K562 (cell line): ENCODE measurements around the gene THAP4. TPM values are rescaled to one million over a fixed set of nuclear protein-coding genes. Genes with fewer than 3 reads are reported as not detected.

ENCODE experiments used
- ATAC-seq: fragments of 200-7000 bp; cut with Tn5 transposase; 3 replicates; pipeline ENCODE4 v1.9.1; 2020; ENCODE audit warnings: moderate library complexity
- BruUV-seq: library from RNA; stranded (reverse); fragments of 400-500 nt; replicated peaks from 2 replicates; lab custom pipeline; 2021; lab: Mats Ljungman, UMichigan
- CTCF ChIA-PET: fragments of 300-600 bp; formaldehyde crosslinking; extraction: SDS; loops from one replicate; lab custom pipeline; 2021; ENCODE audit warnings: low intra/inter-chr PET ratio; lab: Yijun Ruan, JAX
- POLR2A ChIA-PET: fragments of 300-600, 350-650 bp; sonication (Branson Sonifier 250); formaldehyde crosslinking; extraction: SDS; loops from one replicate; lab custom pipeline; 2021; ENCODE audit warnings: antibody characterized with exemption, inconsistent platforms; lab: Yijun Ruan, JAX
- DNase-seq, 4 experiments: peaks; one replicate each; pipeline versions ENCODE4 v3.0.0 to v3.0.0-alpha.2; 2011 to 2018; ENCODE audit warnings: low spot score in 3 of 4, mixed read lengths in 3 of 4; ENCODE audit errors: extremely low read depth in 1 of 4
- FAIRE-seq: peaks from 2 replicates; lab custom pipeline; 2011; peaks lifted over from hg19 to GRCh38; lab: Jason Lieb, UNC
- H2AFZ ChIP-seq: 2 replicates; pipeline ENCODE4 v1.6.0; 2011; ENCODE audit warnings: low read depth, low read length, control low read depth, inconsistent platforms
- H3K27ac ChIP-seq: fragments of 200-600 bp; 3 replicates; pipeline ENCODE4 v1.8.0; 2011; ENCODE audit warnings: low read depth, mild to moderate bottlenecking, control low read depth, inconsistent platforms, low read length, moderate library complexity, mixed read lengths; ENCODE audit errors: extremely low read depth
- H3K27me3 ChIP-seq, 2 experiments: fragments of 300-600 bp in 1 of 2; 2 replicates in 1 of 2; 3 replicates in 1 of 2; pipeline versions ENCODE4 v1.6.0 to v1.8.0; 2011; ENCODE audit warnings: inconsistent platforms in 2 of 2, low read length in 2 of 2, mild to moderate bottlenecking in 1 of 2, mixed read lengths in 1 of 2, moderate library complexity in 1 of 2; ENCODE audit not compliant: control insufficient read depth in 2 of 2, insufficient read depth in 2 of 2
- H3K36me3 ChIP-seq: fragments of 300-600 bp; 3 replicates; pipeline ENCODE4 v1.8.0; 2011; ENCODE audit warnings: mild to moderate bottlenecking, low read length, inconsistent platforms; ENCODE audit not compliant: control insufficient read depth, insufficient read depth
- H3K4me1 ChIP-seq, 2 experiments: fragments of 200-600 bp in 1 of 2; replicated peaks in 1 of 2; 2 replicates in 1 of 2; 3 replicates in 1 of 2; pipeline versions ENCODE4 v1.5.1 to v1.8.0; 2011; ENCODE audit warnings: inconsistent platforms in 2 of 2, low read length in 2 of 2, mild to moderate bottlenecking in 1 of 2, mixed read lengths in 1 of 2, moderate library complexity in 1 of 2; ENCODE audit not compliant: control insufficient read depth in 2 of 2, insufficient read depth in 2 of 2
- H3K4me2 ChIP-seq: 2 replicates; pipeline ENCODE4 v1.6.1; 2011; ENCODE audit warnings: low read length, control low read depth, inconsistent platforms, mixed read lengths; ENCODE audit not compliant: insufficient read depth
- H3K4me3 ChIP-seq: fragments of 200-600 bp; sonication (generic), shearing (Covaris generic); 2 replicates; pipeline ENCODE4 v1.5.1; 2016; ENCODE audit warnings: control low read depth, inconsistent platforms
- H3K79me2 ChIP-seq: fragments of 200-600 bp; 3 replicates; pipeline ENCODE4 v1.8.0; 2011; ENCODE audit warnings: low read length, inconsistent platforms; ENCODE audit not compliant: control insufficient read depth, insufficient read depth
- H3K9ac ChIP-seq, 2 experiments: 2 replicates each; pipeline versions ENCODE4 v1.6.0 to v1.6.1; 2011; ENCODE audit warnings: low read depth in 2 of 2, low read length in 2 of 2, control low read depth in 1 of 2, inconsistent platforms in 1 of 2, mild to moderate bottlenecking in 1 of 2, mixed read lengths in 1 of 2; ENCODE audit not compliant: insufficient read depth in 1 of 2
- H3K9me1 ChIP-seq: one replicate; pipeline ENCODE4 v1.6.0; 2011; ENCODE audit warnings: inconsistent platforms, mild to moderate bottlenecking, low read length, moderate library complexity; ENCODE audit not compliant: control insufficient read depth, insufficient read depth
- H3K9me3 ChIP-seq: replicated peaks from 2 replicates; pipeline ENCODE4 v1.5.1; 2011; ENCODE audit warnings: low read depth, low read length, inconsistent platforms; ENCODE audit not compliant: control insufficient read depth, insufficient read depth
- H4K20me1 ChIP-seq: replicated peaks from 2 replicates; pipeline ENCODE4 v1.6.1; 2011; ENCODE audit warnings: low read length, inconsistent platforms, mixed read lengths; ENCODE audit not compliant: control insufficient read depth, insufficient read depth
- CREB1 ChIP-seq, 2 experiments: sonication (generic) in 1 of 2; formaldehyde crosslinking in 1 of 2; IDR thresholded peaks; 2 replicates each; pipeline versions ENCODE4 v1.6.1 to v1.8.0; 2012 to 2022; ENCODE audit warnings: inconsistent platforms in 1 of 2, mild to moderate bottlenecking in 1 of 2, missing genetic modification reagents in 1 of 2, moderate library complexity in 1 of 2
- EHMT2 ChIP-seq: fragments of 450-650 bp; IDR thresholded peaks from 2 replicates; pipeline ENCODE4 v1.6.1; 2018; ENCODE audit warnings: antibody characterized with exemption
- ELF2 ChIP-seq: fragments of 250-450 bp; sonication (Bioruptor Pico); IDR thresholded peaks from 2 replicates; pipeline ENCODE4 v1.5.0; 2021; ENCODE audit warnings: mild to moderate bottlenecking
- ZKSCAN3 ChIP-seq: fragments of 250-450 bp; sonication (Bioruptor Pico); IDR thresholded peaks from 2 replicates; pipeline ENCODE4 v1.4.0; 2020
- ZNF121 ChIP-seq: sonication (generic); formaldehyde crosslinking; conservative IDR thresholded peaks from 2 replicates; pipeline ENCODE4 v1.8.0; 2022; ENCODE audit warnings: missing genetic modification reagents
- ZNF41 ChIP-seq: fragments of 250-450 bp; sonication (Bioruptor Pico); conservative IDR thresholded peaks from 2 replicates; pipeline ENCODE4 v1.4.0; 2020; ENCODE audit warnings: mild to moderate bottlenecking
- ZNF586 ChIP-seq: fragments of 450-650 bp; formaldehyde crosslinking; conservative IDR thresholded peaks from 2 replicates; pipeline ENCODE4 v1.4.0; 2020; ENCODE audit warnings: mild to moderate bottlenecking, moderate library complexity
- ZNF696 ChIP-seq: fragments of 250-450 bp; sonication (Bioruptor Pico); conservative IDR thresholded peaks from 2 replicates; pipeline ENCODE4 v1.4.0; 2020; ENCODE audit warnings: mild to moderate bottlenecking, moderate library complexity
- ZNF830 ChIP-seq: fragments of 250-450 bp; sonication (Bioruptor Pico); IDR thresholded peaks from 2 replicates; pipeline ENCODE4 v1.5.0; 2021; ENCODE audit warnings: mild to moderate bottlenecking
- WGBS: fragments of 100-300 bp; shearing (Covaris generic); methylation state at CpG from one replicate; pipeline ENCODE4 v1.1.6; 2016; ENCODE audit warnings: low coverage, mixed read lengths; ENCODE audit not compliant: insufficient coverage; ENCODE audit errors: missing lambda C conversion rate; 5-methylcytosine and 5-hydroxymethylcytosine counted together
- in situ Hi-C: fragments of 300-500 bp; cut with MboI; formaldehyde crosslinking; loops from 4 replicates; pipeline ENCODE4 v1.15.0; 2018; ENCODE audit warnings: inconsistent platforms, mixed read lengths
- intact Hi-C: fragments of 100-400 bp; cut with micrococcal nuclease; formaldehyde crosslinking; loops from 2 replicates; pipeline ENCODE4 v1.14.2; 2022
- polyA plus RNA-seq, 8 experiments: library from polyadenylated mRNA; depleted of rRNA in 4 of 8; stranded (reverse) in 5 of 8; unstranded in 3 of 8; fragments of >200 nt; fragmentation: Nextera tagmentation in 2 of 8; fragmentation: Illumina TruSeq in 1 of 8; extraction: Ambion mirVana in 2 of 8; extraction: Trizol in 1 of 8; gene quantifications; 2 replicates each; pipeline versions ENCODE4 v1.2.1 to v1.2.3, GENCODE V29; 2011 to 2014; ENCODE audit warnings: inconsistent platforms in 1 of 8, missing spikeins in 1 of 8
- total RNA-seq, 7 experiments: library from RNA; depleted of rRNA in 6 of 7; stranded (reverse); fragments of >200 nt in 6 of 7; fragmentation: Illumina TruSeq in 2 of 7; extraction: Trizol in 2 of 7; gene quantifications; 2 replicates each; pipeline versions ENCODE4 v1.2.1 to v1.2.3, GENCODE V29; 2011 to 2021; ENCODE audit warnings: low replicate concordance in 1 of 7
- TF ChIP-seq, protein P1 (sequence below): fragments of 450-650 bp; IDR thresholded peaks from 2 replicates; pipeline ENCODE4 v1.6.1; 2016; ENCODE audit warnings: missing biosample characterization, missing genetic modification characterization

The THAP4 gene
- total and polyA plus RNA-seq, 9 of the 15 experiments (the other 6 are each of a cell fraction or from before 2014, with no cell fraction given): 8.6 to 60.9 (median 43.9) TPM

DNA sequence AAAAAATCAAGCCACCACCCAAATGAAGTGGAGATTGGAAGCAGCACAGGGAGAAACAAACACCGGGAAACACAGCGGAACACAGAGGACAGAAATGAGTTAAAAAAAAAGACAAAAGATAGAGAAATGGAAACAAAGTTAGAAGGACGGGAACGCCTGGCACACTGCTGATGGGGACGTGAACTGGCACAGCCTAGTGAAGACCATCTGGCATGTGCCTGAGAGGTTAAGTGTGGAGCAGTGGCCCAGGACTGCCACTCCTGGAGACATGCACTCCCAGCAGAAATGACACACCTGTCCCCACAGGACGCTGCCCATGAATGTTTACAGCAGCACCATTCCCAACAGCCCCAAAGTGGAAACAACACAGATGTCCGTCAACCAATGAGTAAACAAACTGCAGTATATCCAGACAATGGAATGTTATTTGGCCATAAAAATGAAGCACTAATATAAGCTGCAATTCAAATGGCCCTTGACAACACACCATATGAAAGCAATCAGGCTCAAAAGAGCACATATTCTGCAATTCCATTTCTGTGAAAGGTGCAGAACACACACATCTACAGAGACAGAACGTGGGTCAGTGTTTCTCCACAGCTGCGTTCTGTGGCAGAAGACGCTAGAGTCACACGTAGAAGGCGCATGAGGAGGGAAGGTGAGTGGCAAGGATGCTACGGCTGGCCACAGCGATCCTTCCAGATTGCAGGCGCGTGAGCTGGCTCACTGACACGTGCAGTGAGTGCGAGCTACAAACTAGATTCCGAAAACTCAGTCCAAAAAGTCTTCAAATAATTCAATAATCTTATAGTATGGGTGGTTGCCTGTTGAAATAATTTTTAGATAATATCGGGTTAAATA lies 24.6 kb downstream of the THAP4 start:
- Histone ChIP-seq H4K20me1 (0 out of 2 replicates have a peak, but pooled peaks cover under 1% of the 10 kb centered on the region), H3K9ac (no peak overlapping the region), H3K4me2 (no peak overlapping the region), H3K4me3 (no peak overlapping the region), H3K9me3 (no peaks in the 10 kb centered on the region), H3K36me3 (peaks cover 24% of the 10 kb centered on the region; the same call in 2 of the 3 replicates), H2AFZ (no peak overlapping the region), H3K79me2 (peaks cover 61% of the 10 kb centered on the region), H3K9me1 (no peaks in the 10 kb centered on the region), H3K27me3 (no peaks in the 10 kb centered on the region), H3K4me1 (peaks cover 0 to 39% of the 10 kb centered on the region in 2 experiments; a peak in 4 of 5 replicates), H3K27ac (no peak overlapping the region)
- no peak for ATAC-seq
- intact Hi-C loops (no loop called here), in situ Hi-C loops (no loop called here)
- no peak for DNase-seq
- no peak for FAIRE-seq
- BruUV-seq: no TSS peak
- CTCF ChIA-PET: interaction anchor here (0.7 kb wide), 1 partner anchor 198 kb away, joined by 4 read pairs; no protein-coding TSS in a partner anchor
- WGBS: 91% methylated on average over 19 of the region's 20 CpGs
- POLR2A ChIA-PET: interaction anchor here (1.6 kb wide), 1 partner anchor 17 kb away, joined by 3 read pairs; no protein-coding TSS in a partner anchor
- TF ChIP-seq ZNF41: no peak
- no peak for TF ChIP-seq ZNF121
- TF ChIP-seq EHMT2: no peak
- no peak for TF ChIP-seq CREB1 (IDR thresholded peaks at IDR 0.05)
- no peak for TF ChIP-seq CREB1 (CRISPR knock-in tag; IDR thresholded peaks at IDR 0.05)
- no peak for TF ChIP-seq ZNF830 (CRISPR knock-in tag)
- TF ChIP-seq, protein P1, sequence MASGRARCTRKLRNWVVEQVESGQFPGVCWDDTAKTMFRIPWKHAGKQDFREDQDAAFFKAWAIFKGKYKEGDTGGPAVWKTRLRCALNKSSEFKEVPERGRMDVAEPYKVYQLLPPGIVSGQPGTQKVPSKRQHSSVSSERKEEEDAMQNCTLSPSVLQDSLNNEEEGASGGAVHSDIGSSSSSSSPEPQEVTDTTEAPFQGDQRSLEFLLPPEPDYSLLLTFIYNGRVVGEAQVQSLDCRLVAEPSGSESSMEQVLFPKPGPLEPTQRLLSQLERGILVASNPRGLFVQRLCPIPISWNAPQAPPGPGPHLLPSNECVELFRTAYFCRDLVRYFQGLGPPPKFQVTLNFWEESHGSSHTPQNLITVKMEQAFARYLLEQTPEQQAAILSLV (tag): no peak
- no peak for TF ChIP-seq ZNF586 (CRISPR knock-in tag)
- TF ChIP-seq ZKSCAN3 (CRISPR knock-in tag): no peak
- no peak for TF ChIP-seq ZNF696 (CRISPR knock-in tag)
- no peak for TF ChIP-seq ELF2 (CRISPR knock-in tag)
